Measurements from ENCODE around the gene LRPAP1.
"Not testable (repeated sequence)": the region's sequence is repeated elsewhere in the genome, so short reads cannot be mapped to it uniquely, and the experiment has no call there.

Gene LRPAP1

DNA sequence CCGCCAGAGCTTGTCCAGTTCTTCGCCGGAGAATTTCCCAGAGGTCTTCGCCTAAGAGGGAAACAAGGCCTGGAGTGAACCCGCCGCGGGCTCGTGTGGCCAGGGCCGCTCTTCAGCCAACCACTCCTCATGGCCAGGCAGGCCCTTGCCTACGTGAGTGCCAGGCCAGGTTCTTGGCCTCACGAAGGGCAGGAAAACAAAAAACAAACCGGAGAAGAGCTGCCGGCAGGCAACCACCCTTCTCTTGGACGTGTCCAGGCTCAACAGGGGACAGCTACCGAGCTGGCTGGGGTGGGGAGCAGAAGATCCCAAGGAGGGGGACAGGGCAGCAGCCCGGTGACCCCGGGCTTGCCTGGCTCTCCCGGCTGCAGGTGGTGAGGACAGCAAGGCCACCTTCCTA is 13.3 kb downstream of the LRPAP1 start:
- no peak for DNase-seq (ENCODE audit: low read depth in 2 of 2)

DNA sequence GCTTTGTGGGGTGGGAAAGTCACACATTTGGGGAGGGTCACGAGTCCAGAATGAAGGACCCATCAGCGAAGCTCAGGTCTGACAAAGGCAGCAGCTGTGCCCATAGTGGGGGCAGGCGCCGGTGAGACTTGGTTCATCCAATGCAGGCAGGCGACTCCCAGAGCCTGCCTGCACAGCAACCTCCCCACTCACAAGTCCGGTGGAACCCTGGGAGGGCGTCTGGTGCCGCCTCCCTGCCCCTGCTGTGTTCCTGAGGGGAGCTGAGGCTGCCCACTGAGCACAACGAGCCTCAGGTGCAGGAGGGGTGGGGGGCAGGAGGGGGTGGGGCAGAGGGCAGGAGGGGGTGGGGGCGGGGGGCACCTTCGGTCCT is 13.7 kb downstream of the LRPAP1 start:
- DNase-seq (ENCODE audit: low read depth in 2 of 2) = no peak

DNA sequence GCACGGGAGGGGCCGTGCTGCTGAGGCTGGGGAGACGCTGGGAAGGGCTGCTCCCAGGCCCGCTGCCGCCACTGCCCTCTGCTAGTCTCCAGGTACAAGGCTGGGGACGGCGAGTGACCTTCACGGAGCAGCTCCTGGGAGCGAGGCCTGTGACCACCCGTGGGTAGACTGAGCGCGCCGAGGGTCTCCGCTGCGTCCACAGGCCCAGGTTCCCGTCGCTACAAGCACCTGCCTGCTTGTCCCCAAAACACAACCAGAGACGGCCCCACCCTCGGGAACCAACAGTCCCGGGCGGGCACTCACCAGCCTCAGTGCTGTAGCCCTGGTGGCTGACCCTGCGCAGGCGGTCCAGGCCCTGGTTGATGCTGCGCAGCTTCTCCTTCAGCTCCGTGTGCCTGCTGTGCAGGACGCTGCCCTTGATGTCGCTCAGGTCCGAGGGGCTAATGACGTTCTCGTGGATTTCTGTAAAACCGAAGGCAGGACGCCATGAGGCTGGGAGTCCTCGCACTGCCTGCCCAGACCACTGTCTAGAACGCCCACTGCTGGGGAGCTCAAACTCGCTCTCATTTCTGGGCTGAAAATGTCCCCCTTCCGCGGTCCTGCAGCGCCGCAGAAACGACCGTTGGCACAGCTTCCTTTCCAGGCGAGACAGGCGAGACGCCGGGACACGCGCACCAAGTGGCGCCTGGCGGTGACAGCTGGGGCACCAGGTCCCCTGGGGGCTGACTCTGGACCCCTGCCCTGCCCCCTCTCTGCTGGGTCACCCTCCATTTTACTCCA is 14.3 kb downstream of the LRPAP1 start:
- DNase-seq (ENCODE audit: low read depth in 2 of 2) = no peak

DNA sequence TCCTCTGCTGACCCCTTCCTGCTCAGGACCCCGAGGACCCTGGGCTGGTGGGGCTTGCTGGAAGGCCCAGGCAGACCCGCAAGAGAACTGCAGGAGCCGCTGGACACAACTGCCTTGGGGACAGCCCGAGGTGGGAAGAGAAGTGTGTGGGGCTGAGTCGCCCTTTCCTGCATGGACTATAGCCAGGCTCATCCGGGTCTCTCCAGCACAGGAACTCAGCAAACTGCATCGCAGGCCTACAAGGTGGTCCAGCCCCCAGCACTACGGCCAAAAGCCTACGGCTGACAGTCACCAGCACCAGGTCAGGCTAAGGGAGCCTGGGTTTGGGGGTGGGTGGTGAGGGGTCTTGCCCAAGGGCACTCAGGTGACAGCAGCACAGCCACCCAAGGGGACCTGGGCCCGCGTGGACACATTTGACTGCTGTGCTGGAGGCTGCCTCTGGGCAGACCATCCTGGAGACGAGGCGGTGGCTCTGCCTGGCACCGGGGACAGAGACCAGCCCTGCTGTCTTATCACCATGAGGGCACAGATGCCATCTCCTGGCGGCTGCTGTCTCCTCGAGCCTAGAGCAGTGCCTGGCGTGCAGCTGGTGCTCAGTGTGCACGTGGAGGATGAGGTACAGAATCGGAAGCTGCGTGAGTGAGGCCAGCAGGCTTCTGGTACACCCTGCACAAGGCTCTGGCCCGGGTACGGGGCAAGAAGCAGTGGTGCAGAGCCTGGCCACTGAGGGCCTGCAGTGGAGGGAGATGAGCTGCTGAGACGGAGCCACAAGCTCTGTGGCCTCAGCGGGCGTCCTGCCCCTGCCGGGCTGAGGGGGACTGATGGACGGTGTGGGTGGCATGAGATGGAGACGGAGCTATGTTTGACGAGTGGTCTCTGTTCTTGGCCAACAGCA is 15.1 kb downstream of the LRPAP1 start:
- no peak for DNase-seq (ENCODE audit: low read depth in 2 of 2)

DNA sequence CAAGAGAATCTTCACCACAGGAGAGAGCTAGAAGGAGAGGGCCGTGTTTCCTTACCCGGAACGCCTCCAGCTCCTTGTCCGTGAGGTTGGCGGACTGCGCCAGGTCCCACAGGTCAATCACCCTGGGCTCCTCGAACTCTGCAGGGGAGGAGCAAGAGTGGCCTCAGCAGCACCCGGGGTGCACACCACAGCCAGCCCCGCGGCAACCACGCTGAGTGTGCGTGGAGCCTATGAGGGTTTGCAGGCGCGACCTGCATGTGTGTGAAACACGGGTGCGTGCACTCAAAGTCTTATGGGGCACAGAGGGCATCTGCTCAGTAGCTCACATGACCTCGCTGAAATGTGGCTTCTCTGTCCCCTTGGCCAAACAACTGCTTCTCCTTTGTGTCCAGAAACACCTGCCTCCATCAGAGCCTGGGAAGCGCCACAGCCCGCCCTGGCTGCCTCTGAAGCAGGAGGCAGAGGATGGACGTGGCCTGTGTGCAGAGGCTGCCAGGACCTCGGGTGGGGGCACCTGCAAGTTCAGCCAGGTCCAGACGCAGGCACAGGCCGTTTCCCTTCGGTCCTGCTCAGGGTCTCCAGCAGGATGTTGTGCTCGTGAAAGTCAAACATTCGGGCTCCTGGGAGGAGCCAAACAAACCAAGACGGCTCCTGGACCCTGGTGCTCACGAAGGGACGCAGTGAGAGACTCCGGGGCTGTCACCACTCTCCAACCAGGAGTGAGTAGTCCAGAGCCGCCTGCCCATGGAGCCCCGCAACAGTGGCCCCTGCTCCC is 16.0 kb downstream of the LRPAP1 start:
- DNase-seq (ENCODE audit: low read depth in 2 of 2) = no peak

DNA sequence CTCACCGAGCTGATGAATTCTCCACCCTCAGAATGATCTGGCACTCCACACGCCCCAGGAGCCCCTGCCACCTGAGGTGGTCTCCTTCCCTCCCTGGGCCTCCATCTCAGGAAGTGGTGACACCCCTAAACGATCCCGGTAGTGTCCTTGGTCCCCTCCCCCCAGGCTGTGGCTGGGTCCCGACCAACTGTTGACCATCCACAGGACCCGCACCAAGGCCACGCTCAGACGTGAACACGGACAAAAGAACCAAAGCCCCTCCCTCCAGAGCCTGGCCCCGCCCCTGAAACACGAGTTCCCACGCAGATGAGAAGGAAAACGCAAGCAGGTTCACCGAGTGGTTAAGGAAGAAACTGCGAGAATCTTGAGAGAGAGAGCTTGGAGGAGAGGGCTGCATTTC is 16.6 kb downstream of the LRPAP1 start:
- no peak for DNase-seq (ENCODE audit: low read depth in 2 of 2)

DNA sequence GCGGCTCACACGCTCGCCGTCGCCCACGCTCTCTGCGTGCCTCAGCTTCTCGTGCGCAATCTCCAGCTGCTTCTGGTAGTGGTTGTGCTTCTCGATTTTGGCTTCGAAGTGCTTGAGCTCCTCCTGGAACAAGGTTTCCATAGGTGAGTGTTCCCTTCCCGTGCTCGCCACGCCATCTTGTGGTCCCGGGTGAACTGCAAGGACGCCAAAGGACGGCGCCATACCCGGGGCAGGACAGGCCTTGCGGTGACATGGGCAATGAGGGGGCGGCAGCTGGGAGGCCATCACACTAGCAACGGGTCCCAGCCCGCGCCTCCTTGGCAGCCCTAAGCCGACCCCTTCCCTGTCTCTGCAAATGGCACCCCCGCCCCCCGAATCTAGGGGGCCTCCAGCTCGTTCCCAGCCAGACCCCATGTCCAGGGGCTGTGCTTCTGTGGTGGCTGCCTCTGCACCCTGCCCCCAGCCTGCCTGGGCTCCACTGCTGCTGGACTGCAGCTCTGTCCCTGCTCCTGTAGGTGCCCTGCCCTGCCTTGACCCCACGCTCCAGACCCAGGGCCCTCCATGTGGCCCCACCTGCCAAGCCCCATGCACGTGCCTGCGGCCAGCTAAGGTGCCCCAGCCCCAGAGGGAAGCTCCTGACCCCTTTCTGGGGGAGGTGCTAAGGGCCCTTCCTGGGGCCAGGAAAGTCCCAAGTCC is 17.3 kb downstream of the LRPAP1 start:
- no peak for DNase-seq (ENCODE audit: low read depth in 2 of 2)

DNA sequence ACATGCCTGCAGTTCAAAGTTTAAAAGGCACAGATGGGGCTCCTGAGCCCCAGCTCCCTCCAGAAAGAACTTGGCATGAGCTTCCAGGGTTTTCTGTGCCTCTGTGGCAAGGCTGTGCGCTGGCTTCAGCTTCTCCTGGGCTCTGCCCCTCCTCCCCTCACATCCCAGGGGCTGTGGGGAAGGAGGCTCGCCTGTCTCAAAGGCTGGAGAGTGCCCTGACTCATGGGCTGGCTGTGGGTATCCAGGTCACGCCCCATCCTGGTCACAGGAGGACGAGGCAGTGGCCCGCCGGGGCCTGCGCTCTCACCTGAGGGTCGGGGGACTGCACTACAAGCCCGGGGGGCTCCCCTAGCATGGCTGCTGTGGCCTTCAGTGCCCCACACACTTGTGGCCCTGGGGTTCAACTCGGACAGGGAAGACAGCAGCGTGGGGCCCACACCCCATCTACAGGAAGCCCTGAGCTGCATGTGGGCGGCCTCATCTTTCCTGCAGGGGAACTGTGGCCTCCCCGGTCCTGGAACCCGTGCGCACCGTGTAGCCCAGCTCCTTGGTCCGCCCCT is 17.9 kb downstream of the LRPAP1 start:
- no peak for DNase-seq (ENCODE audit: low read depth in 2 of 2)

DNA sequence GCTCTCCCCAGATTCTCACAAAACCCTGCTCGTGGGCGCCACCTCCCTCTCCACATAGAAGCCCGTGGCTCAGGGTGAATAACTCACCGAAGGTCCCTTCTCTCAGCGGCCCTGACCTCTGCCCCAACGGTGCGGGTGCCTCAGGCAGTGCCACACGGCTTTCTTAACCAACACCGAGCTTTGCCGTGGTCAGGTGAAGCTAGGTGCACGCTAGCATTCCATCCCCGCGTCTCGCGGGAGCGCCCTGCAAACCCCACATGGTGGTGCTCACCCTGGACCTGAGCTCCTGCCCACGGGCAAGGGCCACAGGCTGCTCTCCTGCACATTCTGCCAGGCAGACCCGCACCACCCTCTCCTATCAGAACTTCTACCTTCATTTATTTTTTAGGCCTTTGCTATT is 18.4 kb downstream of the LRPAP1 start:
- DNase-seq (ENCODE audit: low read depth in 2 of 2) = no peak

DNA sequence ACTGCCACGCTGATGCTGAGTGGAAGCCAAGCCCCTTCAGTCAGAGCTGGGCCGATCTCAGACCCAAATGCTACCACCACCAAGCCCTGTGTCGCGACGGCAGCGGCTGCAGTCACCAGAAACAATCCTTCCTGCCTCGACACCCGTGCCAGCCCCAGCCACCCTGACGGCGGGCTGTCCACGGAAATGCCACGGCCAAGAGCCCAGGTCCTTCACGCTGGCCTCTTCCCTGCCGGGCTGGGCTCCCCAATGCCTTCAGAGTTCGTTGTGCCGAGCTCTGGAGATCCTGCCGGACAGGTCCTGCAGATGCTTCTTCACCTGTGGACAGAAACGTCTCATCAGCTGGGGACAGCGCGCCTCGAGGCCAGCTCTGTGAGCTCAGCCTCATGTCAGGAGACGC is 19.5 kb downstream of the LRPAP1 start:
- no peak for DNase-seq (ENCODE audit: low read depth in 2 of 2)

DNA sequence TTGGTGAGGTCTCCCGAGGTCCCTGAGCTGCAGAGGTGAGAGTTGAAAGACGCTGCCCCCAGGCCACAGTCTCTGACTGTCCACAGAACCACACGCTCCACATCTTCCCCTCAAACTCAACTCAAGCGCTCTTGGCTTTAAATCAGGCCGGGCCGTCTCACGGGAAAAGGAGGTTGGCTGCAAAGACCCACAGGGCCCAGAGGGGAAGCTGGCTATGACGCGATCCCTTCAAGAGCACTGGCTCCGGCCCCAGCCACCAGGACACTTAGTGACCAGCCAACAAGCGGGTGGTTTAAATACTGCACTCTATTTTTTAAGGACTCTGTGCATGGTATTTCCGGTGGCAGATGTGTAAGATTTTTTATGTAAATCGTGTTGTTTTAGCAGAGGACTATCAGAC is 19.9 kb downstream of the LRPAP1 start:
- no peak for DNase-seq (ENCODE audit: low read depth in 2 of 2)

DNA sequence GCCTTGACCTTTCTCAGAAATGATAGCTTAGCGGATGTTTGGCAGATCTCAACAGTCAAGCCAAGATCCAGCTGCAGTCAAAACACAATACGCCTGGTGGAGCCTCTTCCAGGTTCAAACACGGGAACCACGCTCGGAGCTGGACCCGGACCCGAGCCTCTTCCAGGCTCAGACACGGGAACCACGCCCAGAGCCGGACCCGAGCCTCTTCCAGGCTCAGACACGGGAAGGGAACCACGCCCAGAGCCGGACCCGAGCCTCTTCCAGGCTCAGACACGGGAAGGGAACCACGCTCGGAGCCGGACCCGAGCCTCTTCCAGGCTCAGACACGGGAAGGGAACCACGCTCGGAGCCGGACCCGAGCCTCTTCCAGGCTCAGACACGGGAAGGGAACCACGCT is 20.6 kb downstream of the LRPAP1 start:
- not testable (repeated sequence) for DNase-seq (ENCODE audit: low read depth in 2 of 2)

DNA sequence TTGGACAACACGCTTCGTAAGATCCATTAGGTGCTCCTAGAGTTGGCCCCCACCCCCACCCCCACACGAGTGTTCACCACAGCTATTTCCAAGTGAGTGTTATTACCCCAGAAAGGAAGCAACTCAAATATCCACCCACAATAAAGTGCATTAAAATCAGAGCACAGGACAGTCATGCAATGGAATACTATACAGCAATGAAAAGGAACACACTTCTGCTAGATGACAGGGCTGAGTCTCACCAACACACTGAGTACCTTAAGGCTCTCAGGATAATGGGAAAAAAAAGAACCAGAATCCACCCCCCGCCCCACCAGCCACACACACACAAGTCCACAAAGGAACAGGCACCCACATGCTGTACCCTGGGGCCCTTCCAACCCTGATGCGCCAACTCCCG is 21.0 kb downstream of the LRPAP1 start:
- DNase-seq (ENCODE audit: low read depth in 2 of 2) = no peak

DNA sequence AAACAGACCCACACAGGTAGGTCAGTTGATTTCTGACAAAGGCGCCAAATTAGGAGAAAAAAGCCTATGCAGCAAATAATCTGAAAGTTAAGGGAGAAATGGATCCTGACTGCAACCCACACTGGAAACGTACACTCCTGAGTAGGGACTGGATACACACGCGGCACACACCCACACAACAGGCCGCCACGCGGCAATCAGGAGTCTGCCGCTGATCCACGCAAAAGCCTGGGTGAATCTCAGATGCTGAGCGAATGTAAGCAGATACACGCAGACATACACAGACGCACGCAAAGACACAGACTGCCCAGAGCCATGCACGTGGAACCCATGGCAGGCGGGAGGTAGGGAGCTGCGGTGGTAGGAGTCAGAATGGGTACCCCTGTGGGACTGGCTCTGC is 21.7 kb downstream of the LRPAP1 start:
- no peak for DNase-seq (ENCODE audit: low read depth in 2 of 2)

DNA sequence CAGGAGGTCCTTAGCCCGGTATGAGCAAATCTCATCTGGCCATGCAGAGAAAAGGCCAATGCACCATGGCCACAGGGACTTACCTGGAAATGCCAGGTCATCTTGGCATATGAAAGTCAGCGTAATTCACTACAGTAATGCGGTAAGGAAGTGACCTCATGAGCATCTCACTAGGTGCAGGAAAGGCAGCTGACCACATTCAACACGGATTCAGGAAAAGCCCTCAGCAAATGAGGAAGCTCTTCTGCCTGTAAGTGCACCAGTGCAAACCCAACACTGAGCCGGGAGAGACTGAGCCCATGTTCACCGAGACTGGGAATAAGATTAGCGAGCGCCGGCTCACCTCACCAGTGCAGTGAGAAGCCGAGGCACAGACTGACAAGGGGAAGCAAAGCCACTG is 23.7 kb downstream of the LRPAP1 start:
- DNase-seq (ENCODE audit: low read depth in 2 of 2) = no peak

DNA sequence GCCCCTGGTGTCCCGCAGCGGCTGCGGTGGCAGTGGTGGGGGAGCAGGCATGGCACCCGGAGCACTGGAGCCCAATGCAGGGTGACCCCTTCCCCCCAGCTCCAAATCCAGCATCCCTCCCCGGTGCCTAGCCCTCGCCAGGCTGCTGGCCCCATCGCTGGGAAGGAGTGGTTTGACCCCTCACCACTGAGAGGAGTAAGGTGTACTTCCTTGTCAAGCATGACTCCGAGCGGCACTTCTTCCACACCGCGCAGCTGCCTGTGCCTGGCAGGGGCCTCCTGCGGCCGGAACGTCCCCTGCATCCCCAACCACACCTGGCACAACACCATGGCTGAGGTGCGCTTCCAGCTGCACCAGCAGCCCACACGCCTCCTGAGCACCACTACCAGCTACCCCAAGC is 27.0 kb downstream of the LRPAP1 start:
- no peak for DNase-seq (ENCODE audit: low read depth in 2 of 2)

DNA sequence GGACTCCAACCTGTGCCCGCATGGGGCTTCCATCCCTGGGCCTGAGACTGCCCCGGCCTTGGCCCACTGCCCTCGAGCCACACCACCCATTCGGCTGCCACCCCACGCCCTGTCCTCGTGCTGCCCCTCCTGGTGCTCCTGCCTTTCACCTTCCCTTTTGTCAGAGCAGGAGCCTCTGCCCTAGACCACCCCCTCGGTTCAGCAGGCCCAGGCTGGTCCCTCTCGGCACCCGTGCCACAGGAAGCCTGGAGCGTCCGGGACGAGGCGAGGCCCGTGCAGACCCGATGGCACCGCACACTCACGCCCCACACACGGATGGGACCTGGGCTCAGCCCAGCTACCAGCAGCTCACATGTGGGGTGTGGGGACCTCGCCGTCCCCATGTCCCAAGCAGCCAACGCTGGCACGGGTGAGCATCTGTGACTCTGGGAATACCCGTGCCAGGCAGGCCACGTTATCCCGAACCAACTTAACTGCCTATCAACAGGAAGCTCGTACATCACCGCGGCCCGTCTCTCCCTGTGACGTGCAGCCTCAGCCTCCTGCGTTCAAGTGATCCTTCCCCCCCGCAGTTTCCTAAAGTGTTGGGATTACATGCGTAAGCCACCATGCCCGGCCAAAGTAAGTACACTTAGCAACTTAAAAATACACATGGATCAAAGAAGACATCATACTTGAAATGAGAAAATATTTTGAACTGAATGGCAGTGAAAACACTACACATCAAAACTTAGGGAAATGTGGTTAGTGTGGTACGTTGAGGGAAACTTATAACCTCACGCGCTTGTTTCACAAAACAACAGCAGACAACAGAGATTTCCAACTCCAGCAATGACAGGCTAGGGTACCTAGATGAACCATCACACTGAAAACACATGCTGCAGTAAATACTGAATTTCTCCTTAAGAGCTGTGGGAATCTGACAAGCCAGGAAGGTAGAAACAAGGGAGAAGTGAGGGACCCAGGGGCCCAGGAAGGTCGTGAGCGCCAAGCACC is 29.0 kb downstream of the LRPAP1 start:
- no peak for DNase-seq (ENCODE audit: low read depth in 2 of 2)

DNA sequence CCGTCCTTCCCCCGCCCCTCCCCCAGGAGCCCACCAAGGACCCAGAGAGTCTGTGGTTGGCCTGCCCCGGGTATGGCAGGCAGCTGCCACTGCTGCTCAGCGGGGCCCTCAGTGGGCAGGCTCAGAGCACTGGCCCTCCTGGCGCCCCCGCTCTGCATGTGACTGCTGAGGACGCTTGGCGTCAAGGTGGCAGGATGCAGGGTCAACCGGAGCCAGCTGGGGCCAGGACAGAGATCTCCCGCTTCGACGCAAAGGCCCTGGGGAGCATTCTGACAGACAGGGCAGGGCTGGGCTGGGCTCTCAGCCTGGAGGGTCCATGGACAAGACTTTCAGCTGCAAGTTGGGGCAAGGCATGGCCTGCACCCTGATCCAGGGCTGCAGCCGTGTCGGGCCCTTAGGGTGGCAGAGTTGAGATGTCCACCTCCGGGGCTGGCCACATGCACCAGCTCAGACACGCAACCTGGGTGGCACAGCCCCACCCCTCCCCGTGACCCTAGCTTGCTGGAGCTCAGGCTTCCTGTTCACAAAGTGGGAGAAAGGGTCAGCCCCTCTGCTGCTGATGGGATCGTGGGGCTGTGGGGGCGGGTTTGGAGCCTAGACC is 30.3 kb downstream of the LRPAP1 start:
- no peak for DNase-seq (ENCODE audit: low read depth in 2 of 2)

DNA sequence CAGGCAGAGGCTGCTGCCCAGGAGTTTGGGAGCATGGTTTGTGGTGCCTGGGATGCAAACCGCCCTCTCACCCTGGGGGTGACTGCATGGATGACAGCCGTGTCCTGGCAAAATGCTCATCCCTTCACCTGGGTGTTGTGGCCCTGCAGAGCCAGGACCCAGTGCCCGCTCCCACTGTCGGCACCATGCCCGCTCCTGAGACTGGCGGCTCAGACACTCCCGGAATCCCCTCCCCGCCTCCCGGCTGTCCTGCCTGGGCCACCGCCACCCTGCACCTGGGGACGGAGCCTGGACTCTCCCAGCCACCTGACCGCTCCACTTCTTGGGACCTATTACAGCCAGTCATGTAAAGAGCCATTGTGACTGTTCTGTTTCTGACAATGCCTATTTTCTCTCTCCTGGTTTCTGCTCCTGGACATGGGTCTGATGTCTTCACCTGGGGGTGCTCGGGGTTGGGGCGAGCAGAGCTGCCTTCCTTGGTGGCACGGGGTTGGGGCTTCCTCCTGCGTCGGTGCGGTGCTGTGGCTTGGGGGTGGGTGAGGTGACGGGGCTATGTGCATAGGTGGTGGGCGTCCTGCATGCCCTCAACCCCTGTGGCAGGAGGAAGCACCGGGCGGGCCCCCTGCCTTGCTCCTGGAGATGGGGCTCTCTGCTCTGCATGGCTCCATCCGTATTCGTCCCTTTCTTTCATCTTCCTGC is 30.9 kb downstream of the LRPAP1 start:
- no peak for DNase-seq (ENCODE audit: low read depth in 2 of 2)

Measured in stimulated activated CD8-positive, alpha-beta memory T cell treated with anti-CD3 and anti-CD28 coated beads, Interleukin-15, amount 100 ng/mL, for 4 hours (primary cell).